SK-MEL-5 (cell line): ENCODE data around the gene KLHL5. TPM values are rescaled to one million over a fixed set of nuclear protein-coding genes. Genes with fewer than 3 reads are reported as not detected.
A peak's percentile ranks its signal among the peaks of the same experiment; 100 is the strongest.

Source experiments
- DNase-seq: peaks from one replicate; pipeline ENCODE4 v3.0.0-alpha.2; 2016; ENCODE audit warnings: low read depth, low spot score
- in situ Hi-C: cut with HindIII; loops from 2 replicates; pipeline ENCODE4 v1.10.0; 2016; ENCODE audit warnings: low sequenced_read_pairs, high pct_unique_total_duplicates, low pct_unique_long_range_greater_than_20kb
- total RNA-seq: library from RNA; depleted of rRNA; stranded (reverse); fragments of >200 nt; shearing (Covaris generic); gene quantifications from 2 replicates; pipeline ENCODE4 v1.2.3, GENCODE V29; 2014

KLHL5 gene
- total RNA-seq, 1 experiment from 2014 or later: 15.8 TPM

DNA sequence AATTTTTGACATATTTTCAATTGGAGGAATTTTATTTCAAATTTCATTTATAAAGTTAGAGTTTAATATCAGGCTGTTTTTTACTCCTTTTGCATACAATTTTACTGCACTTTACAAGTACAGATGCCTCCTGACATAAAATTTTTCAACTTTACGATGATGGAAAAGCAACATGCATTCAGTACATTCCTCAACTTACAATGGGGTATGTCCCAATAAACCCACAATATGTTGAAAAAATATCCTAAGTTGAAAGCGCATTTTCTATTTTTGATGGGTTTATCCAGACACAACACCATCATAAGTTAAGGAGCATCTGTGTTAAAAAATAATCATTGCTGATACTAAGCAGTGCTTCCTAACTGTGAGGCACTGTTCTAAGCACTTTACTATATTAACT, 4.3 kb downstream of the KLHL5 start:
- in situ Hi-C loops: no loop called here
- DNase-seq: no peak

DNA sequence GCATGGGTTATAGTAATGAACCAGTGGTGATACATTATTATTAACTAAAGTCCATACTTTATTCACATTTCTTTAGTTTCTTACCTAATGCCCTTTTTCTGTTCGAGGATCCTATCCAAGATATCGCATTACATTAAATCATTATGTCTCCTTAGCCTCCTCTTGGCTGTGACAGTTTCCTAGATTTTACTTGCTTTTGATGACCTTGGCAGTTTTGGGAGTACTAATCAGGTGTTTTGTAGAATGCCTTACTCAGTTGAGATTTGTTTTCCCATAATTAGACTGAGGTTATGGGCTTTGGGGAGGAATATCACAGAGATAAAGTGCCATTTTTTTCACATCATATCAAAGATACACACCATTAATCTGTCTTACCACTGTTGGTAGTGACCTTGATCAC, 5.0 kb downstream of the KLHL5 start:
- in situ Hi-C loops: no loop called here

DNA sequence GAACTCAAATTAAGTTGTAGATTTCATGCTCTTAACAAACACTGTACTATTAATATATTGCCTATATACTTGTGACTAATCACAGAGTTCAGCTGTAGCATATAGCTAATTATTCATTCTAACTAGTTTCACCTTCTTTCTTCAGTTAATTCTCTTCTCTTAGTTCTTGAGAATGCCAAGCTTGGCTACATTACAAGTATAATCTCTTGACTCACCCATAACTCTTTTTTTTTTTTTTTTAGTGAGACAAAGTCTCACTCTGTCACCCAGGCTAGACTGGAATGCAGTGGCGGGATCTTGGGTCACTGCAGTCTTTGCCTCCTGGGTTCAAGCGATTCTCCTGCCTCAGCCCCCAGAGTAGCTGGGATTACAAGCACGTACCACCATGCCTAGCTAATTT, 5.4 kb downstream of the KLHL5 start:
- in situ Hi-C loops: no loop called here
- no peak for DNase-seq

More for the DNA sequence above, 5.0 kb downstream of the KLHL5 start:
- DNase-seq: no peak

DNA sequence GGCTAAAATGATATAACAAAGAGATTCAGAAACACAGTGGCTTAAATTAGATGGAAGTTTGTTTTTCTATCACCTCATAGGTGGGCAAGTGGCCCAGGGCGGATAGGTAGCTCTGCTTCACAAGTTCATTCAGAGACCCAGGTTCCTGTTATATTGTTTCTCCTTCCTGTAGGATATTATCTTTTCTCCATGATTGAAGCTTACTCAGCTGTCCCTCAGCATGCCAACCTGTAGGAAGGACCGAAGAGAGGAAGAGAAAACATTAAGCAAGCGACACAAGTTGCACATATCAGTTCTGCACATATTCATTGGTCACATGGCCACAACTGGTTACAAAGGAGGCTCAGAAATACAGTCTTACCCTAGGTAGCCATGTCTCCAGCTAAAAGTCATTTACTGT, 6.9 kb downstream of the KLHL5 start:
- no peak for DNase-seq
- in situ Hi-C loops: no loop called here

DNA sequence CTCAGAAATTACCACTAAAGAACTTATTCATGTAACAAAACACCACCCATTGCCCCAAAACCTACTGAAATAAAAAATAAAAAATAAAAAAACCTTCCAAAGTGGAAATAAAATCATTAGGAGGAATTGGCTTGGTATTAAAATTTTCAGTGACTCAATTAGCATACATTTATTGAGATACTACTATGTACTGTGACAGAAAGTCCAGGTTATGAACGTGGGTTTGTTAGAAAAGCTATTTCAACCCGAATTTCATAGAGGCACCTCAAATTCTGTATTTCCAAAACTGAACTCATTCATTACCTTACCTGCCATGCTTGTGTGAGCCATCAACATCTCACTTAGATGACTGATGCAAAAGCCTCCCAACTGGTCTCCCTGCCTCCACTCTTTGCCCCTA, 16.8 kb downstream of the KLHL5 start:
- no peak for DNase-seq
- in situ Hi-C loops: no loop called here

DNA sequence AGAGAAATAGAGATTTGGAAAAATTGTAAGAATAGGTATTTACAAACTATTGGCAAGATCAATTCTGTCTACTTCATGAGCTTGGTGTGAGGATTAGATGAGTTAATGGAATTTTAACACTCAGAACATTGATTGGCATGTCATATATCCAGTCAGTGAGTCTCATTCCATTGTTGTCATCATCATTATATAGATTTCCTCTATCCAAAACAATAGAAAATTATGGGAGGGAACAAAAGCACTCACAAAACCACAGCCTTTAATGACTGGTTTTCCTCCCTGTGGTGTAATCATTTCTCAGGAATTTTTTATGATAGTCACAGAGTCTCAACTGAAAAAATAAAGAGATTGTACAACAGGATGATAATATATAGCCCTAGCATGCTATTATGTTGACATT, 21.1 kb downstream of the KLHL5 start:
- in situ Hi-C loops: no loop called here
- DNase-seq: no peak

DNA sequence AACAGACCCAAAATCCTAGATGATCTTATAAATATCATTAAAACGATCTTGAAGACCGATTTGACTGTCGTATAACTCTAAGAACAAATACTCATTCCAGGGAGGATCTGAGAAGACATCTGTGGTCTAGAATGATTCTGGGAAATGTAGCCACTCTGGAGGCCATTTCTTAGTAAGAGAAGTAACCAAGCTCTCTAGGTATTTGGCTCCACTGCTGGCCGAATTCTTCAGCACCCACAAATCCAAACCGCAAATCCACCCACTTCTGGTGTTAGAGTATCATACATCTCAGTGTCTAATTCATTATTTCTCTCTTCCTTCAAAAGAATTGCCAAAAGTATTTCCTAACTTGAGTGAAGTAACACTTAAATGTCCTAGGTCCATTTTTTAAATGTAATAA, 23.9 kb downstream of the KLHL5 start:
- in situ Hi-C loops: no loop called here
- no peak for DNase-seq

DNA sequence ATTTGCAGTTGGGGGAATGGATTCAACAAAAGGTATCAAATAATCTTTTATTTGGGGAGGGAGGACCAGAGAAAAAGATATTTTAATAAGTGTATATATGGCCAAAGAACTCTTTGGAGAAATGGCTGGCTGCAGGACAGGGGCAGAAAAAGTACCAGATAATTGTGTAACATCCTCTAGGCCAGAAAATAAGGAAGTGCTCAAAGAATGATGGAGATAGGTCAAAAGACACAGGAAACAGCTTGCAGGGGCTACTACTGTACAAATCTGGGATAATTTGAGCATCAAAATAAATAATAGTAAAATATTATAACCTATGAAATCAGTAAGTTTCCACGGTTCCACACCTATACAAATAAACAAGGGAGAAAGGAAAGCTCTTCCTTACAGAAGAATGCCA, 34.8 kb downstream of the KLHL5 start:
- in situ Hi-C loops: no loop called here
- no peak for DNase-seq

DNA sequence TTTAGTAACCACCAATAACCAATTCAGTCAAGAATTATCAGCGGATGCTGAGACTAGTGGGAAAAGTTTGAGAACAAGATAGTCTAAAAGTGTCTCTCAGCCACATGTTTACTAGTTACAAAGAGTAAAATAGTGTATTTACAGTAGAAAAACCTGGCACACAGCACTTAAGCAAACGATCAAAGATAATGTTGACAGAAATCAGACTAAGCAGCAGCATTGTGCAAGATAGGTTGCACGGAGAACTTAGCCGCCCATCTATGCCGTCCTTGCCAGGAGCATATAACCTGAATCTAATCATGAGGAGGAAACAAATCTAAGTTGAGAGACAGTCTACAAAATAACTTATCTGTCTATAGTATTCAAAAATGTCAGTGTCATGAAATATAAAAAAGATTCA, 35.3 kb downstream of the KLHL5 start:
- in situ Hi-C loops: no loop called here
- no peak for DNase-seq

DNA sequence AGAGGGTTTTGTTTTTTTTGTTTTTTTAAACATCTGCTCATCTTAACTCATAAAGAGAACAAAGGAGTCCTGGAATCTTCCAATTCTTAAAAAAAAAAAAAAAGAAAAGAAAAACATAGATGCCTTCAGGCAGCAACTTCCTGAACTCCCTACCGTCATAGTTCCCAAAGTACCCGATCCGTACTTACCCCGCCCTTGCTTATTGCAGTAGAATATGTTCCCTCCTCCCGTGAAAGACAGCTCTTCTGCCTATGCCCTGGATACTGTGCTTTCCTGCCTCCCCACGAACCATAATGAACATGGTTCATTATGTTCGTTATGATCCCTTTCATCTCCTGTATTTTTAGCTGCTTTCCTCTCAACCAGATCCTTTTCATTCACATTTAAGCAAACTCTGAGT, 40.3 kb downstream of the KLHL5 start:
- no peak for DNase-seq
- in situ Hi-C loops: no loop called here

DNA sequence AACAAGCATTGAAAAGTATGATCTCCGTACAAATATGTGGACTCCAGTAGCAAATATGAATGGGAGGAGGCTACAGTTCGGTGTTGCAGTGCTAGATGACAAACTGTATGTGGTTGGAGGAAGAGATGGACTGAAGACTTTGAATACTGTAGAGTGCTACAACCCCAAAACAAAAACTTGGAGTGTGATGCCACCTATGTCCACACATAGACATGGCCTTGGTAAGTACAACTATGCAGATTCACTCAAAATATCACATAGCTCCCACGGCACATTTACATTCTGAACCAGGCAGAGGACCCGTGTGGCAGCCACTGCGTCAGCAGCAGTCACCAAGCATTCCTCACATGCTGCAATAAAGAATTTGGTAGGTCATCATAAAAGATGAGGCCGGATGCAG, 41.3 kb downstream of the KLHL5 start:
- peak; percentile 56 for DNase-seq
- in situ Hi-C loops: no loop called here

DNA sequence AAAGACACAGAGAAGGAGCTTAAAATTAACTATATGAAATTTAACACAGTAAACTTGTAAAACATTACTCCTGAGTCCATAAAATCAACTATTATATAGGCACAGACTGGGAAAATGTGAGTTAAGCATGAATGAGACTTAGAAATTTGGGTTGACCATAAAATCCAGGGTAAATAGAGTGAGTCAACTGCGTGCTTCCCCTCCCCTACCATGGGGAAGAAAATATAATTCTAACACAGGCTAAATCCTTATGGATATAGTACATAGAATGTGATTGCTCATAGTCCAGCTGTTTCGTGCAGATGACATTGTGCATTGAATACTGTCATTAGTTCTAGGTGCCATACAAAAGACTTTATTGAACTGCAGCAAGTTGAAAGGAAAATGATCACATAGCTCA, 42.2 kb downstream of the KLHL5 start:
- DNase-seq: no peak
- in situ Hi-C loops: no loop called here

DNA sequence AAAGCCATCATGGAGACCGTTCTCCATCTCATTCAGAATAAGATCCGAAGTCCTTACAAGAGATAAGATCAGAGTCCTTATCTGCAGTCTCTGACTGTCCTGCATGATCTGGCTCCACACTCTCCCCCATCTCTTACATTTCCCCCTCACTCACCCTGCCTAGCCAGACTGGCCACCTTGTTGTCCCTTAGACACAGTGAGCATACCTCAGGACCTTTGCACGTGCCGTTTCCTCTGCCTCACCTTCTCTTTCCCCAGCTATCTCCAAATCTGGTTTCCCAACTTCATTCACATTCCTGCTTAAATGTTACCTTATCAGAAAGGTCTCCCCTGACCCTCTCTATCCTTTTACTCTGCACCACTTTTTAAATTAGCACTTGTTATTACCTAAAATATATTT, 44.0 kb downstream of the KLHL5 start:
- in situ Hi-C loops: no loop called here
- DNase-seq: no peak

DNA sequence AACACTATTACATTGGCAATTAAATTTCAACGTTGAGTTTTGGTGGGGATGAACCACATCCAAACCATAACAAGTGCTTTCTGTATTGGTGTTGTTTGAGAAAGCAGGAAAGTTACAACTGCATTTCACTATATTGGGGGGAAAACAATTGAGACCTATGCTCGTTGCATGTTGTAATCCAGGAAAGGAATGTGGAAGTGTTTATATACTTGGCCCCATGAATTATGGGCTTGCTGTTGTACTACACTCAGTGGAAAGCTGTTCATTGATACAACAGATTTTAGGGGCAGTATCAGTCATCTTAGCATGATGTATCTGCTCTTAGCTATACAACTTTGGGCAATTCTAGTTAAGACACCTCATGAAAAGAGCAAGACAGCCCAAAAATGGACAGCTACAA, 52.4 kb downstream of the KLHL5 start:
- no peak for DNase-seq
- in situ Hi-C loops: no loop called here

DNA sequence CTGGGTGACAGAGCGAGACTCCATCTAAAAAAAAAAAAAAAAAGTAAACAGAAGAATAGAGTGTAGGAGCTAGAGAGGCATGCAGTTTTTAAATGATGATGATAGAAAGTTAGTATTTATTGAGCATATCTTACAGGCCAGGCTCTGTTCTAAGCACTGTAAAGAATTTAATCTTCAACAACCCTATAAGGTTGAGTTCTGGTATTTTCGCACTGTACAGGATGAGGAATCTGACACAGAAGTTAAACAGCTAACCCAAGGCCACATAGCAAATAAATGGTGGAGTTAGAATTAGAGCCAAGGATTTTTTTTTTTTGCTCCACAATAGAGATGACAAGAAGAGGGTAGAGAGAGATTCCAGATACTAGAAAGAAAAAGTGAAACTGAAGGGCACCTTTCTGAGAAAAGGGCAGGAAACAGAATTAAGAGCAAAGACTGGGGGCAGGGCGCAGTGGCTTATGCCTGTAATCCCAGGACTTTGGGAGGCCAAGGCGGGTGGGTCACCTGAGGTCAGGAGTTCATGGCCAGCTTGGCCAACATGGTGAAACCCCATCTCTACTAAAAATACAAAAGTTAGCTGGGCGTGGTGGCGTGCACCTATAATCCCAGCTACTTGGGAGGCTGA, 56.1 kb downstream of the KLHL5 start:
- in situ Hi-C loops: no loop called here
- no peak for DNase-seq

DNA sequence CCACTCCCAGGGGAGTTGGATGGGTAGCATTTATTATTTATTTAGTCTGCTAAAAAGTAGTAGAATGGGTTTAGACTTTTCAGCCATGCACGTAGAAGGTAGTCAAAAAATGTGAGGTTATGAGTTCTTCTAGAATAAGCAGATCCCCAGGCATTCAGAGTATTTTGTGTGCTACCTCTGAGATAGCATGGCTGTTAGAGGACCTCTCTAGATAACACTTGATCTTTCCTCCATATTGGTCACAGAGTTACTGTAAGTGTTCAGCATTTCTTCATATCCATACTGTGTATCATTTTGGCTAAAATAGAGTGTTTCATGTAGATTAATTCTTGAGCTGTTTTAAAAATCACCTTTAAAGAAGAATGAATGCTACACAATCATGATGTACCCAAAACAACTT, 58.4 kb downstream of the KLHL5 start:
- in situ Hi-C loops: no loop called here
- no peak for DNase-seq

DNA sequence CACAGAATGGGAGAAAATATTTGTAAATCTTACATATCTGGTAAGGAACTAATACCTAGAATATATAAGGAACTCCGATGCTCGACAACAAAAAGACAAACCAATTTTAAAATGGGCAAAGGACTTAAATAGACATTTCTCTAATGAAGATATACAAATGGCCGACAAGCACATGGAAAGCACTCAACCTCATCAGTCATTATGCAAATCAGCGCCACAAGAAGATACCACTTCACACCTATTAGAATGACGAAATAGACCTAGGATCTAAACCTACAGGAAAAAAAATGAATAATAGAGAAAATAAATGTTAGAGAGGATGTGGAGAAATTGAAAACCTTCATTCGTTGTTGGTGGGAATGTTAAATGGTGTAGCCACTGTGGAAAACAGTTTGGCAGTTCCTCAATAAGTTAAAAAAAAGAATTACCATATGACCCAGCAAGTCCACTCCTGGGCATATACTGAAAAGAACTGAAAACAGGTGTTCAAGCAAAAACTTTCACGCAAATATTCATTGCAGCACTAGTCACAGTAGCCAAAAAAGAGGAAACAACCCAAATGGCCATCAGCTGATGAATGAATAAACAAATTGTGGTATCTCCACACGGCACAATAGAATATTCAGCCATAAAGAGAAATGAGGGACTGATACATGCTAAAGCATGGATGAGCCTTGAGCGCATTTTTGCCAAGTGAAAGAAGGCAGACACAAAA, 63.0 kb downstream of the KLHL5 start:
- in situ Hi-C loops: no loop called here

DNA sequence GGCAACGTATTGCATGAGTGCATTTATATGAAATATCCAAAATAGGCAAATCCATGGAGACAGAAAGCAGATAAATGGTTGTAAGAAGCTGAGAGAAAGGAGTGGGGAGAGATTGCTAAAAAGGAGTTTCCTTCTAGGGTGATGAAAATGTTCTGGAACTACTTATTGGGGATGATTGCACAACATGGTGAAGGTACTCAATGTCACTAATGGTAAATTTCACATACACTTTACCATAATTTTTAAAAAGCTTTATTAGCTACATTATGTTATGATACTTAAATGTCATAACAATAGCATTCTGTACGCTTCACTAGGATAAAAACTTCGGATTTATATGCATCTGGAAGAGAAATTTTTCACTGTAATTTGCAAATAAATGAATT, 63.6 kb downstream of the KLHL5 start:
- in situ Hi-C loops: no loop called here
- no peak for DNase-seq

More for the DNA sequence above, 63.0 kb downstream of the KLHL5 start:
- DNase-seq: no peak

DNA sequence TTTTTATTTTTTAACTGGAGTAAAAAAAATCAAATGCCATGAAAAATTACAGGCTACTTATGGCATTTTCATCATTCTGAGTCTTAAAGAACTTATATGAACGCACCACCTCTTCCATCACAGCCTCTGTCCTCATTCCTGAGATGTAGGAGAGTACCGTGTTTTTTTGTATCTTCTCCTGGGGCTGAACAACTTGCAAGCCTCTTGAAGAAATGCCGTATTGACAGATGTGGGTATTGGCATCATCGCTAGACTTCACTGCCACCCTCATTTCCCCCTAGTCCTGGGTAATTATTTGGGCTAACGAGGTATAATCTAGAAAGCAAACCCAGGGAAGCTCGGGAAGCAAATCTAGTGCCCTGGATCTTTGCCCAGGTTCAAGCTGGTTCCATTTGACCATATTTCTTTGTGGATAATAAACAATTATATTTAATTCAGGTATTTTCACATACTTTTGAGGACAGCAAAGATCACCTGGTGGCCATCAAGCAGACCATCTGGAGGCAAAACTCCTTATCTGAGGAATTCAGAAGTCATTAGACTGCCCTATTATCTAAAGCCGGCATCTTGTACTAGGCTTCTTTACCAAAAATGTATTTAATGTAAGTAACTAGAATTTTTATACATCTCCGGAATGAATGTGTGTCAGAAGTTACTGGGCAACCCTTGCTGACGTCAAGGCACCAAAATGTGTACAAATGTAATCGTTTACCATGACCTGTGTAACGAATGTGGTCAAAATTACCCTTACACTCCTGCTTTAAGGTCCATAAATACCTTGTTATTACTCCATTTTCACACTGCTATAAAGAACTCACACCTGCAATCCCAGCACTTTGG, 64.4 kb downstream of the KLHL5 start:
- DNase-seq: no peak
- in situ Hi-C loops: no loop called here
